ENCODE results near the gene EFHD2.
"Not testable (repeated sequence)": the region's sequence is repeated elsewhere in the genome, so short reads cannot be mapped to it uniquely, and the experiment has no call there.

The EFHD2 gene

GRCh38 chr1:15389828-15390227 is 19.9 kb upstream of the EFHD2 start:
- DNase-seq, result not testable (repeated sequence)

DNA sequence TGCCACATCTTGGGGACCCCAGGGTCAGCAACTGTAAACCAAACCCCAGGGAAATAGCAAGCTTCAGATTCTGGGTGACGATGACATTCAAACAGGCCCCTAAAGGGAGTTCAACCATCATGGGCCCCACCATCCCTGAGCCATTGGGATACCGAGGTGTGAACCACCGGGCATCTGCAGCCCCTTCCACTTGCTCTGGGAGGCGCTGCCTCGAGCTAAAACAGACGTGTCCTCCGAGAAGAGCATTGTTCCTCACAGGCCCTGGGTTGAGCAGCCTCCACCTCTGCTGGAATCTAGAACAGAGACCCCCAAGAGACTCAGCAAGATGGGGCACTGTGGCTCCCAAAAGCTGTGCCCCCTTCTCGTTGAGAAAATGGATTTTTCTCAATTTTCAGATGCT is 19.0 kb upstream of the EFHD2 start:
- no peak for DNase-seq

GRCh38 chr1:15391366-15391765 is 18.3 kb upstream of the EFHD2 start:
- no peak for DNase-seq

GRCh38 chr1:15393475-15394257 is 16.0 kb upstream of the EFHD2 start:
- DNase-seq, result no peak

- DNase-seq, result no peak
Measured at GRCh38 chr1:15394258-15394690, 15.4 kb upstream of the EFHD2 start.

- DNase-seq, result no peak
Measured at GRCh38 chr1:15397236-15397635, 12.5 kb upstream of the EFHD2 start.

- no peak for DNase-seq
Measured at GRCh38 chr1:15399710-15400109, 10.0 kb upstream of the EFHD2 start.

- DNase-seq, result peak in 1 of 2 experiments; percentile 17
Measured at GRCh38 chr1:15400627-15401026, 9.1 kb upstream of the EFHD2 start.

DNA sequence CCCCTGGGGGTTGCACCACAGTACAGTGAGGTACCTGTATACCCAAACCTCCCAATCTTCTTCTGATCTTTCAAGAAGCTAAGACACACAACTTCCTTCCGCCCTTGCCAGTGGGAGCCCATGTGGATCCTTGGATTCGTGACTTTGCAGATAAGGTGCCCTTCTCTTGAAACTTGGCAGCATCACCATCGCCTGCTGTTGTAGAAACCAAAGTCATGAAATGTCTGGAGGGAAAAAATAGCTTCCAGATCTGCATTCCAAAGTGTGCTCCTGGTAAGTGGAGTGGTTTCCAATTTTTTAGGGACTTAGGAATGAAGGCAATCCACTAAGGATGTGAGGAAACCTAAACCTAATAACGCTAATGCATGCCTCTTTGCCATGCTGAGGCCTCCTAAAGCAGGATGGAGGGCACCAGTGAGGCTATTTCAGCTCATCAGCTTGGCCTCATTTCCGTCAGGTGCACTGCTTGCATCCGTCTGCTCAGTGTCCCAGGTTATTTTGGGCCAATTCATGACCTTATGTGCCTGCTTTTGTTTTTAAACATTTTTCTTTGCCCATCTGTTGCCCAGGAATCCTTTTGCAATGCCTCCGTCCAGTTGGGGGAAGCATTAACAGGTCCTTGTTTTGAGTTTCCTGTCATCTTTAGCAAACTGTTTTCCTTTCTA is 8.2 kb upstream of the EFHD2 start:
- no peak for DNase-seq

DNA sequence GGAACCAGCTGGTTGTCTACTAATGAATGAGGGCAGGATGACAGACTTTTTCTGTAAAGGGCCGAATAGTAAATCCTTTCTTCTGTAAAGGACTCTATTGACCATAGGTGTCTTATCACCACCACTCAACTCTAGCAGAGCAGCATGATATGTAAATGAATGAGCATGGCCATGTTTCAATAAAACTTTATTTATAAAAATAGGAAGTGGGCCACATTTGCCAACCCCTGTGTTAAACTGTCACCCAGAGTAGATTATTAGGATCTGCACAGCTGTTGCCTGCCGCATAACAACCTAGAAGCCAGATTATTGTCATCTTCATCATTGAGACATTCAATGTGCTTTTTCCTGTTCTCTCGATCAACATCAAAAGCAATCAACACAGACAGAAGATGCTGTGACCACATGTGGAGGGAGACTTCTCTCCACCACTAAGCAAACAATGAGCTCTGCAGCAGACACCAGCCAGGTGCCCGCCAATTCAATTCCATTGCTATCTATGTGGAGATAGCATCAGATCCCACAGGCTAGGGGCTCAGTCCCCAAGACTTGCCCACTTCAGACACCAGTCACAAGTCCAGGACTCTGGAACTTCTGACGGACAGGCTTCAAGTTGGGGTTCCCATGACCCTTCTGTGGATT is 6.8 kb upstream of the EFHD2 start:
- DNase-seq, result no peak

GRCh38 chr1:15403962-15404580 is 5.6 kb upstream of the EFHD2 start:
- no peak for DNase-seq

GRCh38 chr1:15405106-15405850 is 4.4 kb upstream of the EFHD2 start:
- no peak for DNase-seq

GRCh38 chr1:15406614-15407559 is 2.8 kb upstream of the EFHD2 start:
- no peak for DNase-seq

DNA sequence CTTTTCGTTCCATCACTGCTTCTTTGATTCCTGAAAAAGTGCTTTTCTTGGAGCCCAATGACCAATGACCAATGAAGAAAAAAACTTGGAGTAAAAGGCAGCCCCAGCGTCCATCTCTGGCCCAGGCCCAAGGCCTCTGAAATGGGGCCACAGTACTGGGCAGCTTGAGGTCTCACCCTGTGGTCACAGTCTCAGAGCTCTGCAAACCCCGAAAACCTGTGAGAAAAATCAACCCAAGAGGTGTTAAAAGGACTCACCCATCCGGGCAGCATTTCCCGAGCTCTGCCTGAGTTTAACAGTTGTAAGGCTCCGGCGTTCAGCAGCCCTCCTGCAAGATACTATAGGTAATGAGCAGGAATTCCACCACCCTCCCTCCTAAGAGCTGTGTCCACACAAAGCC is 2.1 kb upstream of the EFHD2 start:
- no peak for DNase-seq

DNA sequence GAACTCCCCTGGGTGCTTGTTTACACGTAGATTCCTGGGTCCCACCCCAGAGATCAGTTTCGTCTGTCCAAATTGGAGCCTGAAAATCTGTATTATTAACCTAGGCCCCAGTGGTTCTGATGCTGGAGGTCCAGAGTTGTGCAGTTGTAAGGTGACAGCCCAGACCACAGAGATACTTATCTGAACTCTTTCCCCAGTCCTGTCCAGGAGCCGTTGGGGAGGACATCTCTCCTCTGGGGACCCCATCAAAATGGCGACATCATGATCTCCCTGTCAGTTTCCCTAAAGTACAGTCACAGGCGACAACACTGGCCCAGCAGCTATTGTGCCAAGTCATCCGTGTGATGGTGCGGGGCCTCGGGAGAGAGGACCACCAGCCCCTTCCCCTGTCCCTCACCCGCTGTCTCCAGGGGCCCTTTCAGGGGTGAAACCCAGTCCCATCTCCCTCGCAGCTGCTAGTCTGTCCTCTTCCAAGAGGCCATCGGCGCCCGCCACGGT is 749 bp upstream of the EFHD2 start:
- DNase-seq, result no peak

DNA sequence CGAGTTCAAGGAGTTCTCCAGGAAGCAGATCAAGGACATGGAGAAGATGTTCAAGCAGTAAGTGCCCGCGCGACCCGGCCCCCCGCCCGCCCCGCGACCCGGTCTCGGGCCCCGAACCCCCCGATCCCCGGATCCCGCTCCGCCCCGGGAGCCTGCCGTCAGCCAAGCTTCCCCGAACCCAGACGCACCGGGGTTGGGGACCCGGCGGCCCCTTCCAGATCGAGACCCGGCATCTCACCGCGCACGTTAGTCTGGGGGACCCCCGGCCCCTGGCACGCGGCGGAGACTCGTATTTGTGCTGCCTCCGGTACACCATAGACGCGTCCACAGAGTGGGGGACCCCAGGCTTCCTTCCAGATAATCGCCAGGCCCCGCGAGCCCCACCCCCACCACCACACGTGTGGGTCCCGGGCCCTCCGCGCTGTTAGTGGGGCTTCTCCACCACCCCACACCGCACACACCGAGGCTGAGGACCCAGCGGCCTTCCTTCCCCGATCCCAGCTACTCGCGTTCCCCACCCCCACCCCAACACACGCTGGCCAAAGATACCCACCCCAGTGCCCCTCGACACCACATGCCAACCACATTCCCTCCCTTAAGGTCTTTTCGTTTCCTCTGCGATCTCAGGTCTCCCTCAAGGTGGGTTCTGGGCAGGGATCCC is 665 bp downstream of the EFHD2 start:
- DNase-seq, result no peak

DNA sequence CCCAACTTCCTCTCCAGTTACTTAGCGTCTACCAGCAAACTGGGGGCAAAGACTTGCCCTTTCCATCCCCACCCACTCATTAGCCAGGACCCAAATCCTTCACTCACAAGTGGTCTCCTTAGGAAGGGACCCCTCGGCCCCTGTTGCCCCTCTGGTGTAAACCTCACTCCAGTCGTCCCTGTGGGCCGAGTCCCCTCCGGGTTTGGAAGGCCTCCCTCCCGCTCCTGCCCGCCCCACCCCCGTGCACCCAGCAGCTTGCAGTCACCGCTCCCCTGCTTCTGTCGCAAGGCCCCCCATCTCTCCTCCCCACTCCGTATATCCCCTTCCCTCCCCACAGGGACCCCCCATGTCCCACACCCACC is 1.2 kb downstream of the EFHD2 start:
- no peak for DNase-seq

DNA sequence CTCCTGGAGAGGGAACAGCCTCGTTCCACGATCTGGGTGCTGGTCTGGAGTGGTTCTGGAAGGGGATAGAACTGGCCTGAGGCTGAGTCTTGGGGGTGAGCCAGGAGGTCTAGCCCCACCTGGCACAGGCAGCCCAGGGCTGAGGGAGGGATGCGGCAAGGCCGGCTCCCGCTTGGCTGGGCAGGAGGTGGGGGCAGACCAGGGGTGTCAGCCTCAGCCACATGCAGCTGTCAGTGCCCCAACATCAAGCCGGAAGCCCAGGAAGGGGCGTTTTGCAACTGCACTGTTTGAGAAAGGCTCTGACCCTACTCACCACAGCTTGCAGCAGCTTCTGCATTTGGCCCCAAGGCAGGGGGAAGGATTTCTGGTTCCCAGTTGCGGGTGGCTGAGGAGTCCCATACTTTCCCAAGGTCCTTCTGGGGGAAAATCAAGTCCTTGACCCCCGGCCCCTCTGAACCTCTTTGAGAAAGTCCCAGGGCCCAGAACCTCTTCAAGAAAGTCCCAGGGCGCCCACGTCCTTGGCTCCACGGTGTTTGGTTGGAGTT is 2.0 kb downstream of the EFHD2 start:
- no peak for DNase-seq

DNA sequence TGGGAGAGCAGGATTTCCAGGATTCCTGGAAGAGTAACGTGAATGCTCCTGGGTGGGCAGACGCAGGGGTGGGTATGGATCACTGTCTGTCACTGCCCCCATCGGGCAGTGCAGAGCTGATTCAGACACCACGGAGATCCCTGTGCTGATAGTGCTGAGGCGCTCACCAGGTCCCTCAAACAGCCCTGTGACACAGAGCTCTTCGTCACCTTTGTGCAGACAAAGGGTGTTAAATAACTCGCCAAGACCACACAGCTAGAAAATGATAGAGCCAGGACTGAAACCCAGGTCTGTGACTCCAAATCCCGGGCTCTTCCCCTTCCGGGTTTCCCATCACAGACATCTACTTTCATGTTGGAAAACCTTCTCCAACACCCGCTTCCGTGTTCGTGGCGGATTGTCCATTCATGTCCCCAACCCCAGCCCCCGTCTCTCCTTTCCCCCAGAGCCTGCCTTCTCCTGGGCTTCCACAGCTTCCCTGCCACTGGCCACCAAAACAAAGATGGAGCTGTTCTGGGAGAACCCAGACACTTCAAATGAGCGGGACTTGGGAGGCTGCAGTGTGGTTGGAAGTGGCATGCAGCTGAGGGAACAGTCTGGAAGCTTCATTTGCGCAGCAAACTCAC is 2.6 kb downstream of the EFHD2 start:
- DNase-seq, result no peak

DNA sequence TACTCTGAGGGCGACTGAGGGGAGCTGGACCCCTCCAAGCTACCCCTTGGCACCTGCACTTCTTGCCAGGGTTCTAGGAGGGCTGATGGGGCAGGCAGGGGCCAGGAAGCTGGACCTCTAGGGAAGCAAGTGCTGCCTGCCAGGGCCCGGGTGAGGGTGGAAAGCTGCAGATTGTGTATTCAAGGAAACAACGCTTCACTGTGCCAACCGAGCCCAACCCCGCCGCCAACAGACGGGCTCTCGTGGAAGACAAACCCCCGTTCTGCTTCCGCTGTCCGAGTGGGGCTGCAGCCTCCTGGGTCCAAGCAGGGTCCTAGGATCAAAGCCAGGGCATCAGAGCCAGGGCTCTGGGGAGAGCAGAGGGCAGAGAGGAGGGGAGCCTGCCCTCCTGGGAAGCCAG is 3.2 kb downstream of the EFHD2 start:
- DNase-seq, result no peak

Measured in SHP77 (cell line).